GM13977 (cell line): ENCODE data around the gene DTX3.

Experiments
- DNase-seq: peaks from one replicate; pipeline ENCODE4 v3.0.0; 2012; ENCODE audit warnings: low spot score
- CTCF ChIP-seq: IDR thresholded peaks from 2 replicates; pipeline ENCODE4 v1.5.1; 2012; ENCODE audit warnings: mild to moderate bottlenecking, control low read depth; ENCODE audit not compliant: insufficient read depth; ENCODE audit errors: extremely low read depth, missing control alignments
- in situ Hi-C: fragments of 300-500 bp; cut with MboI; formaldehyde crosslinking; loops from one replicate; pipeline ENCODE4 v1.12.0; 2022; ENCODE audit warnings: low sequenced_read_pairs, low pct_unique_long_range_greater_than_20kb, mixed read lengths, inconsistent platforms; ENCODE audit not compliant: unreplicated experiment

Gene DTX3

DNA sequence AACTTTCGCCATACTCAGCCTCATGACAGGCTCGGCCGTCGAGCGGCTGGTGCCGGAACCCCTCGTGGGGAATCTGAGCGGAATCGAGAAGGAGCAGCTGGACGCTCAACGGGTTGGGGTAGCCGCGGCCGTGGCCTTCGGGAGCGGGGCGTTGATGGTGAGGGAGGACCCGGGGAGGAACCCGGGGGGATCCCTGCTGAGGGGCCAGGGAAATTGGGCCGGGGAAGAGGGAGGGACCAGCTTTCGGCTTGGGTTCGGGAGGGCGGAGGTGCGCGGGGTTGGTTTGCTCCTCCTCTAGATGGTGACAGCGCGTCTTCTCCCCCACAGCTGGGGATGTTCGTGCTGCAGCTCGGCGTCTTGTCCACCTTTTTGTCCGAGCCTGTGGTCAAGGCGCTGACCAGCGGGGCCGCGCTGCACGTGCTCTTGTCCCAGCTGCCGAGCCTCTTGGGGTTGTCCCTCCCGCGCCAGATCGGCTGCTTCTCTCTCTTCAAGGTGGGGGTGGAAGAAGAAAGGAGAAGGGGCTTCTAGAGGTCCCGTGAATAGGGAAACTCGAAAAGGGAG is 16.4 kb downstream of the DTX3 start:
- in situ Hi-C loops: no loop called here
- DNase-seq: peak; percentile 59
- TF ChIP-seq CTCF: no peak

- peak; percentile 88 for DNase-seq
- TF ChIP-seq CTCF: peak; percentile 92
- in situ Hi-C loops: no loop called here
Observed at GRCh38 chr12:57621497-57622292, 17.1 kb downstream of the DTX3 start.

DNA sequence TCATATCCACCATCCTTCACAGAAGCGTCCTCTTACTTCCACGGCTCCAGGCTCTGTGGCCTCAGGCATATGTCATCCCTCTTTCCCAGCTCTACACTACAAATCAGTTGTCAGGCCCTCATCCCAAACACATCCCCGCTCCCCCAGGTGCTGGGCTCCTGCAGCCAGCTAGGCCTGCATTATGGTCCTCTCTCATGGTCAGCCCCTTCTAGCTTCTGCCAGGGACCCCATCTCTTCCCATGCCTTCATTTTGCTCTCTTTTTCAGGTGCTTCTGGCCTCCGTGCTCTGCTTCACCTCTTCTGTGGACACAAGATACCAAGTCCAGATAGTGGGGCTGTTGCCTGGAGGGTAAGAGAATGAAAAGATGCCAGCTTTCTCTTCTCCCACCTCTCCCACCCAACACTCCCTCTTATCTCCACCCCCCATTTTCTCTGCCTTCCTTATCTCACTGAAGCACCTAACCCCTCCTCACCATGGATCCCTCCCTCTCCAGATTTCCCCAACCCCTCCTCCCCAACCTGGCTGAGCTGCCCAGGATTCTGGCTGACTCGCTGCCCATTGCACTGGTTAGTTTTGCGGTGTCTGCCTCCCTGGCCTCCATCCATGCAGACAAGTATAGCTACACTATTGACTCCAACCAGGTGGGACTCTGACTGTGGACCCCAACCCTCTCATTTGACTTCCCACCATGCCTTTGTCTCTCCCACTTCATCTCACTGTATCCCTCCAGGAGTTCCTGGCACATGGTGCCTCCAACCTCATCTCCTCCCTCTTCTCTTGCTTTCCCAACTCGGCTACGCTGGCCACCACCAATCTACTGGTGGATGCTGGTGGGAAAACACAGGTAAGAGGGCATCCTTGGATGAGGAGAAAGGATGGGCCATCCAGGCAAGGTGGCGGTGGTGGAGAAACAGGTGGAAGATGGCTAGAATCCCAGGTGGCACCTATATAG is 17.9 kb downstream of the DTX3 start:
- TF ChIP-seq CTCF: no peak
- DNase-seq: no peak

DNA sequence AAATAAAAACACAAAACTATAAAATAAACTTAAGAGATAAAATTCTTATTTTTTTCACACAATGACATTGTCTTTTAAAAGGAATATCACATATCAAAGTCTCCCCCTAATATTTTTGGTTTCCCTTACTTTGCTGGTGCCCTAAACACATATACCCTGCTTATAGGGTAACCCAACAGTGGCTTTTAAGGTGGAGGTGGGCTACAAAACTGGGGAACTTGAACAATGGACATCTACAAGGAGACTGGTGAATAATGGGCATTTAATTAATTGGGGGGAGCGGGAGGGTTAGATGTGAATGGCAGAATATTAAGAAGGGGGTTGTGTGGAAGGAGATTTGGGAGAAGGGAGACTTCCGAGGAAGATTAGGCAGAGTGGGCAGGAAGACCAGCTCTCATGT is 18.8 kb downstream of the DTX3 start:
- no peak for TF ChIP-seq CTCF
- no peak for DNase-seq
- in situ Hi-C loops: no loop called here

More for the DNA sequence above, 17.9 kb downstream of the DTX3 start:
- in situ Hi-C loops: no loop called here

- no peak for DNase-seq
- no peak for TF ChIP-seq CTCF
- in situ Hi-C loops: no loop called here
Observed at GRCh38 chr12:57623811-57624390, 19.3 kb downstream of the DTX3 start.
